SU-DHL-6 (cell line): Measurements from ENCODE around the gene CCDC187.

Source experiments
- EZH2phosphoT487 ChIP-seq: fragments of 200-600 bp; sonication (generic), shearing (Covaris generic); conservative IDR thresholded peaks from 2 replicates; pipeline ENCODE4 v1.6.1; 2018; ENCODE audit warnings: mild to moderate bottlenecking, antibody characterized with exemption, low read length, moderate library complexity, mixed read lengths
- TF ChIP-seq, protein P1 (sequence below): fragments of 200-600 bp; sonication (generic); IDR thresholded peaks from one replicate; pipeline ENCODE4 v1.5.1; 2017; ENCODE audit warnings: antibody characterized with exemption, mild to moderate bottlenecking, low read length, moderate library complexity; ENCODE audit not compliant: insufficient read depth, poor library complexity, severe bottlenecking

GRCh38 chr9:136326761-136327303 is 22.9 kb upstream of the CCDC187 start:
- TF ChIP-seq, protein P1, sequence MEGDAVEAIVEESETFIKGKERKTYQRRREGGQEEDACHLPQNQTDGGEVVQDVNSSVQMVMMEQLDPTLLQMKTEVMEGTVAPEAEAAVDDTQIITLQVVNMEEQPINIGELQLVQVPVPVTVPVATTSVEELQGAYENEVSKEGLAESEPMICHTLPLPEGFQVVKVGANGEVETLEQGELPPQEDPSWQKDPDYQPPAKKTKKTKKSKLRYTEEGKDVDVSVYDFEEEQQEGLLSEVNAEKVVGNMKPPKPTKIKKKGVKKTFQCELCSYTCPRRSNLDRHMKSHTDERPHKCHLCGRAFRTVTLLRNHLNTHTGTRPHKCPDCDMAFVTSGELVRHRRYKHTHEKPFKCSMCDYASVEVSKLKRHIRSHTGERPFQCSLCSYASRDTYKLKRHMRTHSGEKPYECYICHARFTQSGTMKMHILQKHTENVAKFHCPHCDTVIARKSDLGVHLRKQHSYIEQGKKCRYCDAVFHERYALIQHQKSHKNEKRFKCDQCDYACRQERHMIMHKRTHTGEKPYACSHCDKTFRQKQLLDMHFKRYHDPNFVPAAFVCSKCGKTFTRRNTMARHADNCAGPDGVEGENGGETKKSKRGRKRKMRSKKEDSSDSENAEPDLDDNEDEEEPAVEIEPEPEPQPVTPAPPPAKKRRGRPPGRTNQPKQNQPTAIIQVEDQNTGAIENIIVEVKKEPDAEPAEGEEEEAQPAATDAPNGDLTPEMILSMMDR = no peak
- no peak for TF ChIP-seq EZH2phosphoT487
